MCF 10A (cell line): Measurements from ENCODE around the gene STAT1. TPM values are rescaled to one million over a fixed set of nuclear protein-coding genes. Genes with fewer than 3 reads are reported as not detected.

Experiments used
- BruUV-seq: library from RNA; stranded (reverse); fragments of 400-500 nt; replicated peaks from 2 replicates; lab custom pipeline; 2021; lab: Mats Ljungman, UMichigan
- CTCF ChIA-PET: fragments of 300-600 bp; sonication (Branson Sonifier 250); formaldehyde crosslinking; extraction: SDS; loops from one replicate; lab custom pipeline; 2021; ENCODE audit warnings: antibody characterized with exemption, inconsistent platforms; lab: Yijun Ruan, JAX
- POLR2A ChIA-PET: fragments of 300-600, 350-650 bp; sonication (Branson Sonifier 250); formaldehyde crosslinking; extraction: SDS; loops from one replicate; lab custom pipeline; 2020; ENCODE audit warnings: antibody characterized with exemption, inconsistent platforms; lab: Yijun Ruan, JAX
- DNase-seq: peaks from one replicate; pipeline ENCODE4 v3.0.0-alpha.2; 2018; ENCODE audit not compliant: unreplicated experiment
- H3K27ac Mint-ChIP-seq: one replicate; pipeline ENCODE4 v1.8.0; 2022; ENCODE audit warnings: mild to moderate bottlenecking, low read depth, mixed read lengths; ENCODE audit not compliant: unreplicated experiment
- H3K27me3 Mint-ChIP-seq: one replicate; pipeline ENCODE4 v1.8.0; 2022; ENCODE audit warnings: mixed read lengths; ENCODE audit not compliant: insufficient read depth, unreplicated experiment
- H3K36me3 Mint-ChIP-seq: one replicate; pipeline ENCODE4 v1.8.0; 2022; ENCODE audit warnings: mild to moderate bottlenecking, moderate library complexity, mixed read lengths; ENCODE audit not compliant: insufficient read depth, unreplicated experiment
- H3K4me1 Mint-ChIP-seq: one replicate; pipeline ENCODE4 v1.8.0; 2022; ENCODE audit warnings: mixed read lengths; ENCODE audit not compliant: insufficient read depth, unreplicated experiment
- H3K4me3 Mint-ChIP-seq: one replicate; pipeline ENCODE4 v1.8.0; 2022; ENCODE audit warnings: mild to moderate bottlenecking, moderate library complexity, mixed read lengths; ENCODE audit not compliant: unreplicated experiment
- H3K9me3 Mint-ChIP-seq: one replicate; pipeline ENCODE4 v1.8.0; 2022; ENCODE audit warnings: mixed read lengths; ENCODE audit not compliant: unreplicated experiment
- intact Hi-C: fragments of 100-400 bp; cut with micrococcal nuclease; formaldehyde crosslinking; loops from 2 replicates; pipeline ENCODE4 v1.14.1; 2022
- total RNA-seq: library from RNA; stranded (reverse); gene quantifications from 2 replicates; pipeline ENCODE4 v1.2.3, GENCODE V29; 2022
- TF ChIP-seq, protein P1 (sequence below): fragments of 200-600 bp; IDR thresholded peaks from one replicate; pipeline ENCODE4 v1.8.0; 2022; ENCODE audit warnings: antibody characterized with exemption, mild to moderate bottlenecking; ENCODE audit not compliant: unreplicated experiment

STAT1 gene
- total RNA-seq, 1 experiment from 2014 or later: 36.9 TPM

DNA sequence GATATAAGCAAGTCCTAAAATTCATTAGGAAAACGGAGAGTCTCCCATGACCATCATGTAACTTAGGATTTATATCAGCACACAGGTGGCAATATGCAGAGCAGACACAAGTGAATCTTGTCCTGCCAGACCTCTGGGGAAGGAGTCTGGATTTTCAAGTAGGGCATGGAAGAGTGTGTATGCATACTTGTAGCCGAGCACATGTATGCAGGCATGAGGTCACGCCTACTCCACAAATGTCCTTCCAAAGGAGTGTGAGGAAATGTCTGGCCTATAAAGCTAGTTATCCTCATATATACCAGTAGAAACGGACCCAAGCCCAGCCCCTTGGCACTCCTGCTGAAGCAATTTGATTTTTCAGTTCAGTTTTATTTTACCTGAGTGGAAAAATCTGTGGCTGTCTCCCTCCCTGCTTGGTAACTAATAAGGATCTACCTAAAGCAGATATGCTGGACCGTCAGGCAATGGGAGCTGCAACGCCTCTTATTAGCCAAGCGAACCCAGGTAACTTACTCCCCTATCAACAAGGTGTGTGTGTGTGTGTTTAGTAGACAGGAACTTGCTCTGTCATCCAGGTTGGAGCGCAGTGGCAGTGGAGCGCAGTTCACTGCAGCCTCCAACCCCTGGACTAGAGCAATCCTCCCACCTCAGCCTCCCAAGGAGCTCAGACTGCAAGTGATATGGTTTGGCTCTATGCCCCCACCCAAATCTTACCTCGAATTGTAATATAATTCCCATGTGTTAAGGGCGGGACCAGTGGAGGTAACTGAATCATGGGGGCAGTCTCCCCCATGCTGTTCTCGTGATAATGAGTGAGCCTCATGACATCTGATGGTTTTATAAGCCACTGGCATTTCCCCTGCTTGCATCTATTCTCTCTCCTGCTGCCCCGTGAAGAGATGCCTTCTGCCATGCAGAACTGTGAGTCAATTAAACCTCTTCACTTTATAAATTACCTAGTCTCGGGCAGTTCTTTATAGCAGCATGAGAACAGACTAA lies 2.8 kb downstream of the STAT1 start:
- peaks cover 8% of the 10 kb centered on the region for H3K4me1 Mint-ChIP-seq
- intact Hi-C loops: loop anchor here (5.0 kb wide), 1 partner anchor 129 kb away; the partner anchor contains the start of gene GLS
- H3K4me3 Mint-ChIP-seq: no peak overlapping the region
- TF ChIP-seq, protein P1, sequence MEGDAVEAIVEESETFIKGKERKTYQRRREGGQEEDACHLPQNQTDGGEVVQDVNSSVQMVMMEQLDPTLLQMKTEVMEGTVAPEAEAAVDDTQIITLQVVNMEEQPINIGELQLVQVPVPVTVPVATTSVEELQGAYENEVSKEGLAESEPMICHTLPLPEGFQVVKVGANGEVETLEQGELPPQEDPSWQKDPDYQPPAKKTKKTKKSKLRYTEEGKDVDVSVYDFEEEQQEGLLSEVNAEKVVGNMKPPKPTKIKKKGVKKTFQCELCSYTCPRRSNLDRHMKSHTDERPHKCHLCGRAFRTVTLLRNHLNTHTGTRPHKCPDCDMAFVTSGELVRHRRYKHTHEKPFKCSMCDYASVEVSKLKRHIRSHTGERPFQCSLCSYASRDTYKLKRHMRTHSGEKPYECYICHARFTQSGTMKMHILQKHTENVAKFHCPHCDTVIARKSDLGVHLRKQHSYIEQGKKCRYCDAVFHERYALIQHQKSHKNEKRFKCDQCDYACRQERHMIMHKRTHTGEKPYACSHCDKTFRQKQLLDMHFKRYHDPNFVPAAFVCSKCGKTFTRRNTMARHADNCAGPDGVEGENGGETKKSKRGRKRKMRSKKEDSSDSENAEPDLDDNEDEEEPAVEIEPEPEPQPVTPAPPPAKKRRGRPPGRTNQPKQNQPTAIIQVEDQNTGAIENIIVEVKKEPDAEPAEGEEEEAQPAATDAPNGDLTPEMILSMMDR: no peak
- ChIA-PET POLR2A (interaction anchor here (0.6 to 3.5 kb wide), 4 partner anchors 9 to 126 kb away, joined by 3 to 21 read pairs (median 11); no protein-coding TSS in a partner anchor), CTCF (interaction anchor here (0.5 to 2.0 kb wide), 5 partner anchors 10 to 230 kb away, joined by 4 to 5 read pairs (median 4); no protein-coding TSS in a partner anchor)
- DNase-seq: no peak
- H3K36me3 Mint-ChIP-seq: peaks cover 38% of the 10 kb centered on the region
- no peaks in the 10 kb centered on the region for H3K9me3 Mint-ChIP-seq
- no peak overlapping the region for H3K27ac Mint-ChIP-seq
- H3K27me3 Mint-ChIP-seq: peaks cover 3% of the 10 kb centered on the region
- no TSS peak for BruUV-seq

DNA sequence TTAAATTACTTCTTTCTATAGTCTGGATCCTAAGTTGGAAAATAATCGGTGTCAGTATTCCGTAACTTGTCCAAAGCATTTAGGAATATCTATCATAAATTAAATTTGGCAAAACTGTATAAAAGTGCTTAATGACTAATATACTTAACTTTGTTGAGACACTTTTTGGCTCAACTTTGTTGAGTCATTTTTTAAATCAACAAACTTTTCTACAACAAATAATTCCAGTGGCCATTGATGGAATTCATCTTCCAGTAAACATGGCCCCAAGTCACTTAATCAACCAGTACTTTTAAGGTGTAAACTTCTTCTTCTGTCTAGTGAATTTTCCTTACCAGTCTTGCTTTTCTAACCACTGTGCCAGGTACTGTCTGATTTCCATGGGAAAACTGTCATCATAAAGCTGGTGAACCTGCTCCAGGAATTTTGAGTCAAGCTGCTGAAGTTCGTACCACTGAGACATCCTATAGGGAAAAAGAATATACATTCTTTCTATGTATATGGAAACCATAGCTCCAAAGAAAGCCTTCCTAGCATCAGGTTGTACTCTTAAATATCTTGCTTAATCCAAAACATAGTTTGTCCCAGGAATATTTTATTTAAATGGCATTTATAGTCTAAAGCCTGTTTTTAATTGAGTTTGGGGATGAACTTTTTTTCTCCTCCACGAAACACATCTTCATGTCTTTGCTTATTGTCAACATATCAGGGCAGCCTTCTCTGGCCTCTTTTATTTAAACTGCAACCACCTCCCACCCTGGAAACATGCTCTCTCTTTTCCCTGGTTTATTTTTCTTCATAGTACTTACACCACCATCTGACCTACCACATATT lies 4.2 kb downstream of the STAT1 start:
- intact Hi-C loops: loop anchor here (5.0 kb wide), 1 partner anchor 127 kb away; the partner anchor contains the start of gene GLS
- no peak for DNase-seq
- ChIA-PET POLR2A (interaction anchor here (0.6 to 3.5 kb wide), 3 partner anchors 9 to 294 kb away, joined by 3 to 21 read pairs (median 11); no protein-coding TSS in a partner anchor), CTCF (interaction anchor here (0.8 to 0.9 kb wide), 2 partner anchors 9 to 13 kb away, joined by 3 to 4 read pairs; no protein-coding TSS in a partner anchor)
- H3K27me3 Mint-ChIP-seq: no peaks in the 10 kb centered on the region
- H3K9me3 Mint-ChIP-seq: no peaks in the 10 kb centered on the region
- H3K4me1 Mint-ChIP-seq: peaks cover 8% of the 10 kb centered on the region
- H3K4me3 Mint-ChIP-seq: no peak overlapping the region
- no TSS peak for BruUV-seq
- H3K36me3 Mint-ChIP-seq: peaks cover 44% of the 10 kb centered on the region
- no peak overlapping the region for H3K27ac Mint-ChIP-seq
- TF ChIP-seq, protein P1: no peak

DNA sequence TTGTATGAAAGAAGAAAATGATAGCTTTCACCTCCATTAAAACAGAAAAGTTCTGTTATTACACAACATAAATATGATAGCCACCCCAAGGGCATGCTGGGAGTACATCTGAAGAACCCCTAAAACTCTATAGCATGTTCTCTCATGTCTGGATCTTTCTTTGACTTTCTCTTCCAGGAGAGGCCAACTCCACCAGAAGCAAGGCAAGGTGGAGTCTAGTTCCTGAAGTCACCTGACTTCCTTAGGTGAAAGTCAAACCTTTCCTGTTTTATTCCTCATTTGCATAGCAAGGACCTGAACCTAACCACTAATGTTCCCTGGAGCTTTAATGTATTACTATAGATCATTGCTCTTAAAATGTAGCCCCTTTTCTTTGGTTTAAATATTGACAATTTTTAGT lies 5.7 kb downstream of the STAT1 start:
- intact Hi-C loops: no loop called here
- ChIA-PET CTCF (interaction anchor here (0.7 to 1.0 kb wide), 2 partner anchors 12 to 28 kb away, joined by 3 to 4 read pairs; no protein-coding TSS in a partner anchor), POLR2A (interaction anchor here (1.4 to 1.5 kb wide), 2 partner anchors 12 to 126 kb away, joined by 4 to 6 read pairs; no protein-coding TSS in a partner anchor)
- H3K27me3 Mint-ChIP-seq: no peaks in the 10 kb centered on the region
- TF ChIP-seq, protein P1: no peak
- no peak overlapping the region for H3K27ac Mint-ChIP-seq
- no peaks in the 10 kb centered on the region for H3K9me3 Mint-ChIP-seq
- no peak for DNase-seq
- H3K4me1 Mint-ChIP-seq: peaks cover 8% of the 10 kb centered on the region
- BruUV-seq: no TSS peak
- H3K4me3 Mint-ChIP-seq: no peak overlapping the region
- H3K36me3 Mint-ChIP-seq: peaks cover 59% of the 10 kb centered on the region
